ENCODE measurements around the gene DNAJB7. TPM values are rescaled to one million over a fixed set of nuclear protein-coding genes. Genes with fewer than 3 reads are reported as not detected.

Gene DNAJB7
- total RNA-seq, 2 donors from 2014 or later = not detected

DNA sequence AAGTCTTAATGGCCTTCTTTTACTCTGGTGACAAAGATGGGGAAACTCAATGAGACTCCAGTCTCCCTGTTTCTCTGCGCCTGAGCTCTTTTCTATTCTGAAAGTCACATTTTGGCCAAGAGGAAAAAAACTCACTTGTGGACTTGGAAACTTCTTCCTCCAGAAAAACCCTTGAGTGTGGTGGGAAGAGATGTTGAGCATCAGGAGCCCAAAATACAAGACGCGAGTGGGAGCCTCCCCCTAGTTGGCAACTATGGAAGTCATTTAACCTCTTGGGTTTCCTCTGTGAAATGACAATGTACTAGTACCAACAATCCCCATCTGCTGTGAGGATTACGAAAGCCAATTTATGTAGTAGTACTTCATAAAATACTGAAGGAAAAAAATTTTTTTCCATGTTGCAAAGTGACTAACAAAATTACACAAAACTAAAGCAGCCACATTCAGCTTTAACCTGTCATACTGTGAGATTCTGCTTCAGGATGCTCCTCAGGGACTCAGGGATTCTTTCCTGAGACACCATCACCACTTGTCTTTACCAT is 42.2 kb downstream of the DNAJB7 start:
- H3K4me3 Mint-ChIP-seq = peak overlapping the region; percentile 89
- ATAC-seq (replicated peaks) = no peak
- H3K9me3 Mint-ChIP-seq = no peaks in the 10 kb centered on the region
- peaks cover 49% of the 10 kb centered on the region for H3K36me3 Mint-ChIP-seq (ENCODE audit: low read depth)
- peaks cover 22% of the 10 kb centered on the region for H3K4me1 Mint-ChIP-seq
- peak overlapping the region; percentile 98 for H3K27ac Mint-ChIP-seq
- no peaks in the 10 kb centered on the region for H3K27me3 Mint-ChIP-seq

DNA sequence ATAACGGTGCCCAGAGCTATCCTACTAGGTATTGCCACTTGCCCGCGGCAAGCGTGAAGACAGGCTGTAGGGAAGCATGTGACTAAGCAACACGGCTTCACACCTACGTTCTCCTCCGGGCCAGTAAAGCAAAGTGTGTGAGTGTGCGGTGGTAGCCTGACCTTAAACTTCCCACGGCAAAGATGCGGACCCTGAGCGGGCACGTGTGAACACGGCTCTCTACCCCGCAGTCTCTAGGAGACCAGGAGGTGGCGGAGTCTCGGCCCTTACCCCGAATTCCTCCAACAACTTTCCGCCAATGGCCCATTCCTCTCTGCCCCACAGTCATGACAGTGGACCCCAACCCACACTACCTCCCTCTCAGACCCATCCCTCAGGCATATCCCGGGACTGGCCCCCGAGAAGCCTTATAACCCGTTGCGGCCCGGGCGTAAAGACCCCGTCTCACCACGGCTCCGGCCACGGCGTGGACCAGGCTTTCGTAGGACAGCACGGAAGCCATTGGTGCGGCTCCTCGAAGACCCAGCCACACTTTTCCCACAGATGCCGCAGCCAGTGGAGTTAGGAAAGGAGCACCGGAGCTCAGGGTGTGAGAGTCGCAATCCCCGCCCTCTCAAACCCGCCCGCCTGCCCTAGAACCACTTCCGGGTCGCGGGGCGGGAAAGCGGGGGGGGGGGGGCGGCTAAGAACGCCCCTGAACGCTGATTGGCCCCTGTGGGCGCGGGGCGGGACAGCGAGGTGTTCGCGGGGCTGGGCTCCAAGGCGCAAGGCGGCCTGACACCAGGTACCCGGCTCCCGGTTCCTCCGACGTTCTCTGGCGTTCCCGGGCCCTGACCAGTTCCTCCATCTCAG is 42.9 kb downstream of the DNAJB7 start, which contains the start of gene SLC25A17:
SLC25A17 (minus strand) TSS at position 600 of the 852 bp plus-strand sequence; CDS start at position 502, 98 bp downstream.
- peak within 1 kb of the TSS; percentile 98 for H3K27ac Mint-ChIP-seq
- peaks cover 49% of the 10 kb centered on the region for H3K36me3 Mint-ChIP-seq (ENCODE audit: low read depth)
- peaks cover 22% of the 10 kb centered on the region for H3K4me1 Mint-ChIP-seq
- peak within 1 kb of the TSS; percentile 89 for H3K4me3 Mint-ChIP-seq
- no peaks in the 10 kb centered on the region for H3K9me3 Mint-ChIP-seq
- H3K27me3 Mint-ChIP-seq = no peaks in the 10 kb centered on the region
- ATAC-seq (replicated peaks) = peak; percentile 94

DNA sequence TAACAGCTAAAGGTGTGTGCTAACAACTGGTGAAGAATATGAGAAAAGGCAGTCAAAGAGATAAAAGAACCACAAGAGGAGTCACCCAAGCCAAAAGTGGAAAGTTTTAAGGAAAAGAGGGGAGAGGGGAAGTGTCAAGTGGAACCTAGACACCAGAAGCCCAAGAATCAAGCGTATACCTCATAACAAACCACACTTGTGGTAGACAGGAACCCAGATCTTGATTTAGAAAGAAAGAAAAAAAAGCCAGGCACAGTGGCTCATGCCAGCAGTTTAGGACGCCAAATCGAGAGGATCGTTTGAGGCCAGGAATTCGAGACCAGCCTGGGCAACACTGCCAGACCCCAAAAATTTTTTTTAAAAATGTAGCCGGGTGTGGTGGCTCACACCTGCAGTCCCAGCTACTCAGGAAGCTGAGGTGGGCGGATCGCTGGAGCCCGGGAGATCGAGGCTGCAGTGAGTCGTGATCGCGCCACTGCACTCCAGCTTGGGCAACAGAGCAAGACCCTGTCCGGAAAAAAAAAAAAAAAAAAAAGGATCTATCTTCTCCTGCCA is 43.6 kb downstream of the DNAJB7 start:
- Mint-ChIP-seq H3K27me3 (no peaks in the 10 kb centered on the region), H3K36me3 (ENCODE audit: low read depth) (peaks cover 46% of the 10 kb centered on the region), H3K9me3 (no peaks in the 10 kb centered on the region), H3K27ac (peak overlapping the region; percentile 98), H3K4me3 (peak overlapping the region; percentile 89), H3K4me1 (peaks cover 22% of the 10 kb centered on the region)
- peak; percentile 4 for ATAC-seq (replicated peaks)

DNA sequence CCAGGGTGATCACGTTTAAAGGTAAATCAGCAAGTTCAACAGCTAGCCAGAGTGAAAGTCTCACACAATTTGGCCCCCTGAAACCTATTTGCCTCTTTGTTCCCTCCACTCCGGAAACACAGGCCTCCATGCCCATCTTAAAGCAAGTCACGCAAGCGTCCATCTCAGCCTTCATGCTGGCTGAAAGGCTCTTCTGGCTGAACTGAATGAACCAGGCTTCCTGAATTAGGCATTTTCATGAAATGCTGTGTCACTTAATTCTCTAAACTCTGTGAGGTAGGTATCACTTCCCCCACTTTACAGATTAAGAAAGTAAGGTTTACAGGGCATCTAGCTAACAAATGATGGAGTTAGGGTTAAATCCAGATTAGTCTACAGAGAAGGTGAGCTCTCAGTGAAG is 44.2 kb downstream of the DNAJB7 start:
- no peak for ATAC-seq (replicated peaks)
- Mint-ChIP-seq H3K27me3 (no peaks in the 10 kb centered on the region), H3K4me1 (peaks cover 22% of the 10 kb centered on the region), H3K27ac (peak overlapping the region; percentile 98), H3K4me3 (peak overlapping the region; percentile 89), H3K9me3 (no peaks in the 10 kb centered on the region), H3K36me3 (ENCODE audit: low read depth) (peaks cover 41% of the 10 kb centered on the region)

GRCh38 chr22:40813912-40814315 is 48.0 kb downstream of the DNAJB7 start:
- Mint-ChIP-seq H3K9me3 (no peaks in the 10 kb centered on the region), H3K27me3 (no peaks in the 10 kb centered on the region), H3K36me3 (ENCODE audit: low read depth) (peaks cover 50% of the 10 kb centered on the region), H3K4me3 (no peak overlapping the region), H3K27ac (no peak overlapping the region), H3K4me1 (peaks cover 27% of the 10 kb centered on the region)
- ATAC-seq (replicated peaks) = no peak

Other genes starting within 250 kb of the DNAJB7 start
- 10 to 100 TPM; 38.5 to 57.4 TPM for gene MRTFA, start 225.4 kb downstream of the DNAJB7 start, total RNA-seq
- not detected for gene MCHR1, start 182.6 kb downstream of the DNAJB7 start, total RNA-seq
- 10 to 100 TPM; 19.4 to 40.9 TPM for gene SLC25A17, start 42.8 kb downstream of the DNAJB7 start, total RNA-seq
- 100 to 1,000 TPM; 224 to 229 TPM for gene ST13, start 5.5 kb downstream of the DNAJB7 start, total RNA-seq
- gene XPNPEP3, start 5.0 kb downstream of the DNAJB7 start, total RNA-seq = 10 to 100 TPM; 11.9 to 15.7 TPM
- gene RBX1, start 89.3 kb upstream of the DNAJB7 start, total RNA-seq = 10 to 100 TPM; 70.8 to 93.0 TPM
- gene EP300, start 230.5 kb upstream of the DNAJB7 start, total RNA-seq = 10 to 100 TPM; 58.6 to 77.2 TPM

Measured in activated T-helper 17 cell treated with anti-CD3 and anti-CD28 coated beads, Interleukin-2, amount 50 U/mL, for 72 hours (primary cell).